HepG2 (cell line): ENCODE measurements around the gene GLCE. TPM values are rescaled to one million over a fixed set of nuclear protein-coding genes. Genes with fewer than 3 reads are reported as not detected.
A peak's percentile ranks its signal among the peaks of the same experiment; 100 is the strongest.

Source experiments
- ATAC-seq: fragments of 200-7000 bp; cut with Tn5 transposase; 3 replicates; pipeline ENCODE4 v1.9.1; 2020; ENCODE audit warnings: mild to moderate bottlenecking, moderate library complexity
- BruUV-seq: library from RNA; stranded (reverse); fragments of 400-500 nt; replicated peaks from 2 replicates; lab custom pipeline; 2021; lab: Mats Ljungman, UMichigan
- CTCF ChIA-PET: fragments of 300-600 bp; formaldehyde crosslinking; extraction: SDS; loops from one replicate; lab custom pipeline; 2021; ENCODE audit warnings: low total read pairs, inconsistent platforms, low intra/inter-chr PET ratio; lab: Yijun Ruan, JAX
- POLR2A ChIA-PET: fragments of 350-600 bp; sonication (Branson Sonifier 250); formaldehyde crosslinking; loops from one replicate; lab custom pipeline; 2020; ENCODE audit warnings: antibody characterized with exemption, inconsistent platforms; lab: Yijun Ruan, JAX
- DNase-seq: peaks from one replicate; pipeline ENCODE4 v3.0.0-alpha.2; 2015; ENCODE audit warnings: low spot score
- FAIRE-seq: peaks from 3 replicates; lab custom pipeline; 2011; peaks lifted over from hg19 to GRCh38; lab: Jason Lieb, UNC
- H2AFZ ChIP-seq: one replicate; pipeline ENCODE4 v1.6.1; 2011; ENCODE audit warnings: low read length, inconsistent platforms
- H3K27ac ChIP-seq: fragments of 300-600 bp; 3 replicates; pipeline ENCODE4 v1.8.0; 2011; ENCODE audit warnings: mixed run types, mild to moderate bottlenecking, mixed read lengths, low read length, inconsistent platforms; ENCODE audit not compliant: insufficient read depth; ENCODE audit errors: extremely low read length
- H3K27me3 ChIP-seq, 2 experiments: fragments of 200-600 bp in 1 of 2; 2 replicates in 1 of 2; 3 replicates in 1 of 2; pipeline versions ENCODE4 v1.6.0 to v1.8.0; 2011; ENCODE audit warnings: low read length in 2 of 2, mild to moderate bottlenecking in 2 of 2, moderate library complexity in 2 of 2, inconsistent platforms in 1 of 2; ENCODE audit not compliant: insufficient read depth in 2 of 2, control insufficient read depth in 1 of 2
- H3K36me3 ChIP-seq, 2 experiments: fragments of 200-600 bp in 1 of 2; replicated peaks in 1 of 2; 2 replicates in 1 of 2; 3 replicates in 1 of 2; pipeline versions ENCODE4 v1.5.1 to v1.8.0; 2011; ENCODE audit warnings: low read length in 2 of 2, inconsistent platforms in 1 of 2; ENCODE audit not compliant: insufficient read depth in 2 of 2, control insufficient read depth in 1 of 2
- H3K4me1 ChIP-seq: 2 replicates; pipeline ENCODE4 v1.5.1; 2012; ENCODE audit warnings: low read length, inconsistent platforms; ENCODE audit not compliant: insufficient read depth
- H3K4me2 ChIP-seq: 2 replicates; pipeline ENCODE4 v1.6.0; 2011; ENCODE audit warnings: low read depth, low read length, inconsistent platforms
- H3K4me3 ChIP-seq, 3 experiments: fragments of 200-600 bp in 1 of 3; sonication (generic), shearing (Covaris generic) in 1 of 3; replicated peaks in 1 of 3; 2 replicates each; pipeline ENCODE4 v1.5.1; 2011 to 2016; ENCODE audit warnings: low read length in 3 of 3, inconsistent platforms in 2 of 3, low read depth in 2 of 3, mild to moderate bottlenecking in 2 of 3, control low read depth in 1 of 3, mixed read lengths in 1 of 3; ENCODE audit not compliant: insufficient read depth in 1 of 3
- H3K79me2 ChIP-seq: one replicate; pipeline ENCODE4 v1.6.1; 2011; ENCODE audit warnings: low read length, inconsistent platforms; ENCODE audit not compliant: insufficient read depth
- H3K9ac ChIP-seq: 2 replicates; pipeline ENCODE4 v1.6.0; 2011; ENCODE audit warnings: mild to moderate bottlenecking, low read depth, low read length, inconsistent platforms; ENCODE audit not compliant: insufficient read depth
- H3K9me3 ChIP-seq: 2 replicates; pipeline ENCODE4 v1.5.1; 2012; ENCODE audit warnings: mild to moderate bottlenecking, low read length
- H4K20me1 ChIP-seq: 2 replicates; pipeline ENCODE4 v1.6.0; 2011; ENCODE audit warnings: inconsistent platforms, mild to moderate bottlenecking, low read length, moderate library complexity; ENCODE audit not compliant: insufficient read depth
- AGO1 ChIP-seq: fragments of 200-400 bp; formaldehyde crosslinking; IDR thresholded peaks from 2 replicates; pipeline ENCODE4 v1.6.1; 2017; ENCODE audit warnings: mild to moderate bottlenecking, low read depth, low read length, moderate library complexity; ENCODE audit not compliant: poor library complexity, severe bottlenecking
- FOSL1 ChIP-seq: sonication (generic); formaldehyde crosslinking; IDR thresholded peaks from 2 replicates; pipeline ENCODE4 v1.9.0; 2021; ENCODE audit warnings: missing genetic modification reagents, borderline replicate concordance
- NONO ChIP-seq, 2 experiments: fragments of 450-650 bp in 1 of 2; sonication (generic) in 1 of 2; formaldehyde crosslinking in 1 of 2; IDR thresholded peaks in 1 of 2; conservative IDR thresholded peaks in 1 of 2; 2 replicates each; pipeline versions ENCODE4 v1.6.1 to v1.8.0; 2017 to 2022; ENCODE audit warnings: mild to moderate bottlenecking in 1 of 2, missing genetic modification reagents in 1 of 2, moderate library complexity in 1 of 2
- RBM22 ChIP-seq: fragments of 200-400 bp; formaldehyde crosslinking; optimal IDR thresholded peaks from 2 replicates; pipeline ENCODE3; 2017; ENCODE audit warnings: mild to moderate bottlenecking, low read length, moderate library complexity
- SIN3A ChIP-seq: IDR thresholded peaks from 2 replicates; pipeline ENCODE4 v1.6.1; 2011; ENCODE audit warnings: low read depth, mild to moderate bottlenecking, control low read depth, low read length, borderline replicate concordance
- TAF1 ChIP-seq: sonication (generic); formaldehyde crosslinking; IDR thresholded peaks from 2 replicates; pipeline ENCODE4 v1.4.0; 2020; ENCODE audit warnings: missing genetic modification reagents
- TAF15 ChIP-seq: fragments of 200-400 bp; formaldehyde crosslinking; IDR thresholded peaks from one replicate; pipeline ENCODE4 v1.6.1; 2018; ENCODE audit warnings: mild to moderate bottlenecking, low read depth, low read length; ENCODE audit not compliant: poor library complexity, severe bottlenecking
- ZNF232 ChIP-seq: sonication (generic); formaldehyde crosslinking; IDR thresholded peaks from 2 replicates; pipeline ENCODE4 v1.4.0; 2020; ENCODE audit warnings: missing genetic modification reagents, borderline replicate concordance
- WGBS: methylation state at CpG from one replicate; pipeline ENCODE4 v1.1.6; 2017; ENCODE audit warnings: low lambda C conversion rate; 5-methylcytosine and 5-hydroxymethylcytosine counted together
- in situ Hi-C: cut with HindIII; loops from 2 replicates; pipeline ENCODE4 v1.10.0; 2017; ENCODE audit warnings: low pct_unique_long_range_greater_than_20kb; ENCODE audit not compliant: extremely low pct_ligation_motif_present
- intact Hi-C: fragments of 100-400 bp; cut with micrococcal nuclease; formaldehyde crosslinking; loops from one replicate; pipeline ENCODE4 v1.10.0; 2022; ENCODE audit not compliant: unreplicated experiment
- polyA plus RNA-seq, 8 experiments: library from polyadenylated mRNA; depleted of rRNA in 3 of 8; stranded (reverse) in 7 of 8; unstranded in 1 of 8; fragments of >200 nt; fragmentation: Illumina TruSeq in 4 of 8; extraction: Trizol in 4 of 8; gene quantifications; 2 replicates each; pipeline versions ENCODE4 v1.2.1 to v1.2.3, GENCODE V29; 2011 to 2016; ENCODE audit warnings: low read depth in 4 of 8, missing spikeins in 1 of 8, mixed read lengths in 1 of 8; ENCODE audit not compliant: insufficient read depth in 1 of 8
- total RNA-seq, 5 experiments: library from RNA; depleted of rRNA; stranded (reverse); fragments of >200 nt; fragmentation: Illumina TruSeq; extraction: Trizol; gene quantifications; 2 replicates each; pipeline ENCODE4 v1.2.3, GENCODE V29; 2016; ENCODE audit warnings: low read depth in 1 of 5
- TF ChIP-seq, protein P1 (sequence below): sonication (generic); formaldehyde crosslinking; IDR thresholded peaks from 2 replicates; pipeline ENCODE4 v1.5.0; 2020; ENCODE audit warnings: mild to moderate bottlenecking, missing genetic modification reagents, moderate library complexity
- TF ChIP-seq, protein P2 (sequence below): sonication (generic); formaldehyde crosslinking; IDR thresholded peaks from 2 replicates; pipeline ENCODE4 v1.5.1; 2020; ENCODE audit warnings: mild to moderate bottlenecking, missing genetic modification reagents
- TF ChIP-seq, protein P3 (sequence below): sonication (generic); formaldehyde crosslinking; IDR thresholded peaks from 2 replicates; pipeline ENCODE4 v1.8.0; 2022; ENCODE audit warnings: mild to moderate bottlenecking, missing genetic modification reagents, moderate library complexity
- TF ChIP-seq, protein P4 (sequence below): sonication (generic); formaldehyde crosslinking; IDR thresholded peaks from 2 replicates; pipeline ENCODE4 v1.4.0; 2020; ENCODE audit warnings: missing genetic modification reagents

GLCE gene
- total and polyA plus RNA-seq, 2 of the 13 experiments (the other 11 are each of a cell fraction or from before 2014, with no cell fraction given) = 12.9 to 23.4 TPM

DNA sequence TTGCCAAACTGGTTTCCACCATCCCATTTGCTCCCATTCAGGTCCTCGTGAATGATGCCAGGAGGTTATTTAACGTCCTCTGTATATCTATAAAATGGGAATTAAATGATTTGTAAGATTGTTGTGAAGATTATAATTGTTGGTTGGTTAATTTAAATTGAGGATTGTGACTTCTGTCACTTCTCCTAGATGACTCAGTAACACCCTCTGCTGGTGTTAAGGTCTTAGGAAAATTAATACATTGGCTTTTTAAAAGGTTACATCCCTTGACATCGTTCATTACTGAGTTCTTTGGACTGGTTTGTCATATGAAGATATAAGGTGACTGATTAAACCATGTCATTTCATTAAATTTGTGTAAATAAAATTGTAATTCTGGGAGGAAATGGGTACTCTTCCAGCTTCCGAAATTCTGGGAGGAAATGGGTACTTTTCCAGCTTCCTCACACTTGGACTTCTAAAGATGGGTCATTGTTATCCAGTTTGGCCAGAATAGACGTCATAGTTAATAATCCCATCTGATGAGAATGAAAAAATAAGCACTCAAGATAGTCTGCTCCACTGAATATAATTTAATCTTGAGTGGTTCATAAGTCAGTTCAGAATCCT, 105.0 kb downstream of the GLCE start:
- Histone ChIP-seq H3K79me2 (no peaks in the 10 kb centered on the region), H3K27ac (no peak overlapping the region), H2AFZ (no peak overlapping the region), H3K4me1 (no peaks in the 10 kb centered on the region), H3K4me2 (no peak overlapping the region), H3K9ac (no peak overlapping the region), H4K20me1 (no peaks in the 10 kb centered on the region), H3K9me3 (no peaks in the 10 kb centered on the region), H3K36me3 (peaks cover 0 to 3% of the 10 kb centered on the region in 2 experiments; a peak in 1 of 5 replicates), H3K4me3 (no peak overlapping the region), H3K27me3 (no peaks in the 10 kb centered on the region)
- WGBS = 43% methylated on average over 5 of the region's 5 CpGs
- no peak for ATAC-seq
- intact Hi-C loops (loop anchor here (1.0 to 5.0 kb wide), 2 partner anchors 103 to 206 kb away; partner anchors contain the start of gene GLCE), in situ Hi-C loops (loop anchor here (5.0 kb wide), 1 partner anchor 208 kb away; no protein-coding TSS in a partner anchor)
- CTCF ChIA-PET = interaction anchor here (1.3 to 1.8 kb wide), 2 partner anchors 129 to 206 kb away, joined by 4 to 26 read pairs; no protein-coding TSS in a partner anchor
- DNase-seq = peak; percentile 47
- FAIRE-seq = peak; percentile 74
- no TSS peak for BruUV-seq
- POLR2A ChIA-PET = no interaction called here
- TF ChIP-seq FOSL1 (CRISPR knock-in tag) (no peak), NONO (IDR thresholded peaks at IDR 0.05) (no peak), NONO (CRISPR knock-in tag; conservative IDR thresholded peaks at IDR 0.05) (no peak), TAF15 (no peak), SIN3A (no peak), AGO1 (no peak), ZNF232 (CRISPR knock-in tag) (no peak), TAF1 (no peak), RBM22 (no peak)
- TF ChIP-seq, protein P1, sequence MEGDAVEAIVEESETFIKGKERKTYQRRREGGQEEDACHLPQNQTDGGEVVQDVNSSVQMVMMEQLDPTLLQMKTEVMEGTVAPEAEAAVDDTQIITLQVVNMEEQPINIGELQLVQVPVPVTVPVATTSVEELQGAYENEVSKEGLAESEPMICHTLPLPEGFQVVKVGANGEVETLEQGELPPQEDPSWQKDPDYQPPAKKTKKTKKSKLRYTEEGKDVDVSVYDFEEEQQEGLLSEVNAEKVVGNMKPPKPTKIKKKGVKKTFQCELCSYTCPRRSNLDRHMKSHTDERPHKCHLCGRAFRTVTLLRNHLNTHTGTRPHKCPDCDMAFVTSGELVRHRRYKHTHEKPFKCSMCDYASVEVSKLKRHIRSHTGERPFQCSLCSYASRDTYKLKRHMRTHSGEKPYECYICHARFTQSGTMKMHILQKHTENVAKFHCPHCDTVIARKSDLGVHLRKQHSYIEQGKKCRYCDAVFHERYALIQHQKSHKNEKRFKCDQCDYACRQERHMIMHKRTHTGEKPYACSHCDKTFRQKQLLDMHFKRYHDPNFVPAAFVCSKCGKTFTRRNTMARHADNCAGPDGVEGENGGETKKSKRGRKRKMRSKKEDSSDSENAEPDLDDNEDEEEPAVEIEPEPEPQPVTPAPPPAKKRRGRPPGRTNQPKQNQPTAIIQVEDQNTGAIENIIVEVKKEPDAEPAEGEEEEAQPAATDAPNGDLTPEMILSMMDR = peak; percentile 46
- TF ChIP-seq, protein P2, sequence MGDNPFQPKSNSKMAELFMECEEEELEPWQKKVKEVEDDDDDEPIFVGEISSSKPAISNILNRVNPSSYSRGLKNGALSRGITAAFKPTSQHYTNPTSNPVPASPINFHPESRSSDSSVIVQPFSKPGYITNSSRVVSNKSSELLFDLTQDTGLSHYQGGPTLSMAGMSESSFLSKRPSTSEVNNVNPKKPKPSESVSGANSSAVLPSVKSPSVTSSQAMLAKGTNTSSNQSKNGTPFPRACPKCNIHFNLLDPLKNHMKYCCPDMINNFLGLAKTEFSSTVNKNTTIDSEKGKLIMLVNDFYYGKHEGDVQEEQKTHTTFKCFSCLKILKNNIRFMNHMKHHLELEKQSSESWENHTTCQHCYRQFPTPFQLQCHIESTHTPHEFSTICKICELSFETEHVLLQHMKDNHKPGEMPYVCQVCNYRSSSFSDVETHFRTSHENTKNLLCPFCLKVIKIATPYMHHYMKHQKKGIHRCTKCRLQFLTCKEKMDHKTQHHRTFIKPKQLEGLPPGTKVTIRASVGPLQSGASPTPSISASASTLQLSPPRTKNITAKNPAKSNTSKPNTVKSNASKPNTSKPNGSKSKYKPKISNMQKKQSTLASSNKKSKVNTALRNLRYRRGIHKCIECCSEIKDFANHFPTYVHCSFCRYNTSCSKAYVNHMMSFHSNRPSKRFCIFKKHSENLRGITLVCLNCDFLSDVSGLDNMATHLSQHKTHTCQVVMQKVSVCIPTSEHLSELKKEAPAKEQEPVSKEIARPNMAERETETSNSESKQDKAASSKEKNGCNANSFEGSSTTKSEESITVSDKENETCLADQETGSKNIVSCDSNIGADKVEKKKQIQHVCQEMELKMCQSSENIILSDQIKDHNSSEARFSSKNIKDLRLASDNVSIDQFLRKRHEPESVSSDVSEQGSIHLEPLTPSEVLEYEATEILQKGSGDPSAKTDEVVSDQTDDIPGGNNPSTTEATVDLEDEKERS (CRISPR knock-in tag) = no peak
- TF ChIP-seq, protein P3, sequence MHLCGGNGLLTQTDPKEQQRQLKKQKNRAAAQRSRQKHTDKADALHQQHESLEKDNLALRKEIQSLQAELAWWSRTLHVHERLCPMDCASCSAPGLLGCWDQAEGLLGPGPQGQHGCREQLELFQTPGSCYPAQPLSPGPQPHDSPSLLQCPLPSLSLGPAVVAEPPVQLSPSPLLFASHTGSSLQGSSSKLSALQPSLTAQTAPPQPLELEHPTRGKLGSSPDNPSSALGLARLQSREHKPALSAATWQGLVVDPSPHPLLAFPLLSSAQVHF (CRISPR knock-in tag) = no peak
- TF ChIP-seq, protein P4, sequence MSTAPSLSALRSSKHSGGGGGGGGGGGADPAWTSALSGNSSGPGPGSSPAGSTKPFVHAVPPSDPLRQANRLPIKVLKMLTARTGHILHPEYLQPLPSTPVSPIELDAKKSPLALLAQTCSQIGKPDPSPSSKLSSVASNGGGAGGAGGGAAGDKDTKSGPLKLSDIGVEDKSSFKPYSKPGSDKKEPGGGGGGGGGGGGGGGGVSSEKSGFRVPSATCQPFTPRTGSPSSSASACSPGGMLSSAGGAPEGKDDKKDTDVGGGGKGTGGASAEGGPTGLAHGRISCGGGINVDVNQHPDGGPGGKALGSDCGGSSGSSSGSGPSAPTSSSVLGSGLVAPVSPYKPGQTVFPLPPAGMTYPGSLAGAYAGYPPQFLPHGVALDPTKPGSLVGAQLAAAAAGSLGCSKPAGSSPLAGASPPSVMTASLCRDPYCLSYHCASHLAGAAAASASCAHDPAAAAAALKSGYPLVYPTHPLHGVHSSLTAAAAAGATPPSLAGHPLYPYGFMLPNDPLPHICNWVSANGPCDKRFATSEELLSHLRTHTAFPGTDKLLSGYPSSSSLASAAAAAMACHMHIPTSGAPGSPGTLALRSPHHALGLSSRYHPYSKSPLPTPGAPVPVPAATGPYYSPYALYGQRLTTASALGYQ (CRISPR knock-in tag) = no peak
